ENCODE measurements around the gene FBXO9.

Gene FBXO9

DNA sequence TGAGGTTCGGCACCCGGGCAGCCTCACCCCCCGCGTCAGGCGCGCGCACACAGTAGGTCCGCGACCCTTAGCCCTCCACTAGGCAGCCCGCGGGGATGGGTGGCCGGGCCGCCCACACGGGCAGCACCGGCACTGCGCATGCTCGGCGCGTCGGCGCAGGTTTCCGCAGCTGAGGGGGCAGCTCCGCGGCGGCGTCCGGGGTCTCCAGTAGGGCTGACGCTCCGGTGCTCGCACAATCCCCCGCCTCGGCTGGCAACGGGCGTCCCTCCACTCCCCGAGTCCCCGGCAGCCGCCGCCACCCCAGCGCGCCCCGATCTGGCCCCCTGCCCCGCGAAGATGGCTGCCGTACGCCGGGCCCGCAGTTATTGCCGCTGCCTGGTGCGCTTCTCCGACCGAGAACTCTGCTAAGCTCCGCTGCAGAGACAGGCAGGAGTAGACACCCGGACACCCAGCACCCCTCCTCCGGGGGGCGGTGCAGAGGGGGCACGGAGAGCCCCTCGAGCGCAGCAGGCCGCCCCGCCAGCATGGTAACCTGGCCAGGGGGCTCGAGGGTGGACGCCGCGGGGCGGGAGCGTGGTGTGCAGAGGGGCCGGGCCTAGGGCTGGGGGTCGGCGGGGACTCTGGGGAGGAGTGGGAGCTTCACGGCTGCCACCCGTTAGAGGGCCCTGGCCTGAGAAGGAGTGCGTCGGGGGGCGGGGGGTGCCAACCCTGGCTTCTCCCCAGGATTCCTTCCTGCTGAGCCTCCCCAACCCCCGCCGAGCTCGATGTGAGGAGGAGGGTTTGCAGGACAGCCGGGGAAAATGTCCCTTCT, at the start of gene FBXO9:
FBXO9 (plus strand) TSS at position 139 of the 811 bp plus-strand sequence; CDS start at position 525, 386 bp downstream.
- in situ Hi-C loops (cut with MboI; ENCODE audit: low sequenced_read_pairs, unreplicated experiment): no loop called here
- no peak for TF ChIP-seq CTCF (IDR thresholded peaks at IDR 0.05; ENCODE audit: borderline replicate concordance, control extremely low read depth, extremely low read depth, insufficient read depth, missing control alignments)
- peak; percentile 88 for DNase-seq (ENCODE audit: low spot score)

DNA sequence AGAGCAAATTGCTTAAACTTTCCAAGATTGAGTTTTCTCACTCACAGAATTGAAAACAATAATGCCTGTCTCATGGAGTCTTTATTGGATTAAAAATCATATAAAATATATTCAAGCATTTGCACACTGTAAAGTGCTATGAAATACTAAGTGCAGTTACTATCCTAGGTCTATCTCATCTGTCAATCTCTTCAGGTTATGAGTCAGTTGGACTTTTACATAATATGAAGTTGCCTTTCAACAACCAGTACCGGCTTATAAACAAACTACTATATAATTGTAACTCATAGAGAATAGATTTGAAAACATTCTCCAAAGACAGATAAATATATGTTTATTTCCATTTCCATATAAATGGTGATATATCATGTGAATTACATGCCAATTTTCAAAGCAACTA, 49.7 kb upstream of the FBXO9 start:
- in situ Hi-C loops (cut with MboI; ENCODE audit: low sequenced_read_pairs, unreplicated experiment): no loop called here
- DNase-seq (ENCODE audit: low spot score): no peak
- no peak for TF ChIP-seq CTCF (IDR thresholded peaks at IDR 0.05; ENCODE audit: borderline replicate concordance, control extremely low read depth, extremely low read depth, insufficient read depth, missing control alignments)

GRCh38 chr6:53018446-53018845, 46.8 kb upstream of the FBXO9 start:
- in situ Hi-C loops (cut with MboI; ENCODE audit: low sequenced_read_pairs, unreplicated experiment): no loop called here
- no peak for TF ChIP-seq CTCF (IDR thresholded peaks at IDR 0.05; ENCODE audit: borderline replicate concordance, control extremely low read depth, extremely low read depth, insufficient read depth, missing control alignments)
- DNase-seq (ENCODE audit: low spot score): no peak

DNA sequence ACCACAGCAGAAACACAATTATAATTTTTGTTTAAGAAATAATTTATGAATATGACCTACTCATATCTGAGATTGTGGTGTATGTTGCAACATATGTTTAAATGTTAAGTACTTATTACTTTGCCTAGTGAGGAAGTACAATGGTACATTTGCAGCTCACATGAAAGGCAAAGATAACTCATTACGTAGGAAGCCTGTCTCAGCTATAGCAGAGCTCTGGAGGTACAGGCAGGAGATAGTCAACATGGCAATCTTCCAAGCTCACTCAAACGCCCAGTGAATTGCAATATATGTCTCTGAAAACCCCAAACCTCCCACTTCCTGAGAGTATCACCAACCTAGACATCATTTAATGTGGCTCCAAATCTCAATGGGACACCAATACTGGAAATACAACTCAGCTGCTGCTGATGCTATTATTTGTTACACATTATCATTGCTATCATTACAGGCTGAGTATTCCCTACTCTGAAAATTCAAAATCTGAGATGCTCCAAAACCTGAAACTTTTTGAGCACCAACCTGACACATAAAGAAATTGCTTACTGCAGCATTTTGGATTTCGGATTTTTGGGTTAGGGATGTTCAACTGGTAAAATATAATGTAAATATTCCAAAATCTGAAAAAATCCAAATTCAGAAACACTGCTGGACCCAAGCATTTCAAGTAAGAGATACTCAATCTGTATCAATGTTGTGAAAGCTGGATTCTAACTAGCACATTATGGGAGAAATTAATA, 45.0 kb upstream of the FBXO9 start:
- TF ChIP-seq CTCF (IDR thresholded peaks at IDR 0.05; ENCODE audit: borderline replicate concordance, control extremely low read depth, extremely low read depth, insufficient read depth, missing control alignments): no peak
- no peak for DNase-seq (ENCODE audit: low spot score)
- in situ Hi-C loops (cut with MboI; ENCODE audit: low sequenced_read_pairs, unreplicated experiment): no loop called here

DNA sequence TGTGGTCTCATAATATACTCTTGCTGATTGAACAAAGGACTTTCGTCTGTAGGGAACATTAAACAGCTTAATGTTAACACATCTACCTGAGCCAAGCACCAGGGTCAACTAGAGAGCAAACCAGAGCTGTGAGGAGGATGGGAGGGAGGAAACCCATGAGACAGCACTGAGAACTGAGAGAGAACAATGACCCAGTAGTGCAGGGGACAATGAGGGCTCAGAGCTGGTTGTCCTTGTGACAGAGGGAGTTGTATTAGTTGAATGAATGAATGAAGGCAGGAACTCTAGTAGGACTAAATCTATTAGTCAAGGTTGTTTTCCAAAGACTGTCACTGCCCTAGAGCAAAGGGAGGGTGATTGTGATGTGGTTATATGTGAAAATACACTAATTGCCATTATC, 41.9 kb upstream of the FBXO9 start:
- no peak for DNase-seq (ENCODE audit: low spot score)
- in situ Hi-C loops (cut with MboI; ENCODE audit: low sequenced_read_pairs, unreplicated experiment): no loop called here
- TF ChIP-seq CTCF (IDR thresholded peaks at IDR 0.05; ENCODE audit: borderline replicate concordance, control extremely low read depth, extremely low read depth, insufficient read depth, missing control alignments): no peak

DNA sequence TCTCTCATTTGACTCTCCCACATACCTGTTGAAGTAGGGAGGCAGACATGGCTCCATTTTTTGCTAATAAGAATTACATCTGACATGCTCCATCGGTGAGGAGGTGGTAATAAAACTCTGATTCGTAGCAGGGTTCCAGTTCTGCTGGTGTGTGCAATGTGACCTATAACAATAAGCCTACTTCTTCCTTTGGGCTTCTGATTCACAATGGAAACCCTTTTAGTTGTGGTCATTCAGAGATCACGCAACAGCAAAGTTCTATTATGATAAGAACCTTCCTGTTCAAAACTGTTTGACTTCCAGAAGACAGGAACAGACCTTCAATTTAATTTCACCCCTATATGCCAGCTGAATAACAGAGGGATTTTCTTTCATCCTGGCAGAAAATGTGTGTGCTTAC, 38.7 kb upstream of the FBXO9 start:
- DNase-seq (ENCODE audit: low spot score): no peak
- in situ Hi-C loops (cut with MboI; ENCODE audit: low sequenced_read_pairs, unreplicated experiment): no loop called here
- no peak for TF ChIP-seq CTCF (IDR thresholded peaks at IDR 0.05; ENCODE audit: borderline replicate concordance, control extremely low read depth, extremely low read depth, insufficient read depth, missing control alignments)

Measured in GM13976 (cell line).